Measurements from ENCODE around the gene BCCIP.

BCCIP gene

DNA sequence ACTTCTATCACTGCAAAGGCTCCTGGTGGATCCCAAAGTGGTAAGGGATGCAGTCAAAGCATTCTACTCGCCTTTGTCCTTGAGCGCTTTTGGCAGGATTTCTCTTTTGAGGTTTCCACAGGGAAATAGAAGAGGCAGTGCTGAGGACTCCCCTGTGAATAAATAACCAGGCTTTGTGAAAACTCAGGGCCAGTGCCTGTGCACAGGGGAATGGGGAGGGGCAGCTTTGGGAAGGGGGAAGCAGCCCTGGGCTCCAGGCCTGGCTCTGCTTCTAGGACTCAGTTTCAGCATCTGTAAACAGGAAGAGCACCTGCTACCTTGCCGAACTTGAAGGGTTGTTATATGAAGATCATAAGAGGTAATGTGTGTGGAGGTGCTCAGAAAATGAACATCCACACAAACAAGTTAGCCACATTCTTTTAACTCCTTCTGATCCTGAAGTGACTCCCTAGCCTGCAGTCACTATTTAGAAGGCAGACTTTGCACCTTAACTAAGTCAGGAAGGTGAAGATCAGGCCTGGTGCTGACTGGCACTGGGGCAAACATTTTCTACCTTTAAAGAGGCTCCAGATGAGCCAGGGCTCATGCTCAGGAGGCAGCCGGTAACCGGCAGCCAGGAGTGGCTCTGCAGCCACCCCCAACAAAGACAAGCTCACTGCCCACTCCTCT, 25.2 kb upstream of the BCCIP start:
- DNase-seq, result no peak

- no peak for DNase-seq
These were observed 23.7 kb upstream of the BCCIP start for GRCh38 chr10:125799451-125800182.

DNA sequence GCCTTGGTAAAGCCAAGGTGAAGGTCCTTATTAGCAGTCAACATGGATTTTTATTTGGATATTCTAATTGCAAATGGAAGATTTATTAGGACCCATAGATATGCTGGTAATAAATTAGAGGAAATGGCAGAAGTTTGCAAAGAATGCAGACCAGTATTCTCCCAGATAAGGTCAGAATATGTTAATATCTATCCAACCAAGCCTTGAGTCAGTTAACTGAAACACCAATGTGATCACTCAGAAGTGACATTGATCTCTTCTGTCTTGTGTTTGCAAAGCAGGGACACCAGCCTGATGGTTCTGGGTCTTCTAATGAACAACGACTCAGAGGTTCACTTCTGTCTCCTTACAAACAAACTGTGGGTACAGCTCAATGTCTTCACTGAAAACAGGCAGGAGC, 21.8 kb upstream of the BCCIP start:
- DNase-seq, result no peak

GRCh38 chr10:125802131-125802530, 21.2 kb upstream of the BCCIP start:
- DNase-seq, result no peak

- DNase-seq, result no peak
These were observed 20.6 kb upstream of the BCCIP start for GRCh38 chr10:125802739-125803138.

DNA sequence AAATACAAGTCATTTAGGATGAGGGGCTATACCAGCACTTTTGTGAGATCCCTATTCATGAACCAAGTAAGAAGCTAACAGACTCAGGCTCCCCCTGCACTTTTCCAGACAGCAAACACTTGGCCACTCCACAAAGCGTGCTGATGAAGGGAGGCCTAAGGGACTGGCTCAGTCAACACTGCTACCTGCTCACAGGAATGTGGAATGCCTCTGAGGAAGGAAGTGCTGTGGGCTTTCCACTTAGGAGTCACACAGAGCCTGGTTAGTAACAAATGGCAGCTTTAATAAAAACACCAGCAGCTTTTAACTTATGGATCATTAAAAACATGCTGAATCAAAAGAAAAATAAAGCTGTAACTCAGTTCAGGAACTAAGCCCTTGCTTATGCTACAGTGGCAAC, 15.3 kb upstream of the BCCIP start:
- no peak for DNase-seq

GRCh38 chr10:125811251-125811650, 12.1 kb upstream of the BCCIP start:
- no peak for DNase-seq

DNA sequence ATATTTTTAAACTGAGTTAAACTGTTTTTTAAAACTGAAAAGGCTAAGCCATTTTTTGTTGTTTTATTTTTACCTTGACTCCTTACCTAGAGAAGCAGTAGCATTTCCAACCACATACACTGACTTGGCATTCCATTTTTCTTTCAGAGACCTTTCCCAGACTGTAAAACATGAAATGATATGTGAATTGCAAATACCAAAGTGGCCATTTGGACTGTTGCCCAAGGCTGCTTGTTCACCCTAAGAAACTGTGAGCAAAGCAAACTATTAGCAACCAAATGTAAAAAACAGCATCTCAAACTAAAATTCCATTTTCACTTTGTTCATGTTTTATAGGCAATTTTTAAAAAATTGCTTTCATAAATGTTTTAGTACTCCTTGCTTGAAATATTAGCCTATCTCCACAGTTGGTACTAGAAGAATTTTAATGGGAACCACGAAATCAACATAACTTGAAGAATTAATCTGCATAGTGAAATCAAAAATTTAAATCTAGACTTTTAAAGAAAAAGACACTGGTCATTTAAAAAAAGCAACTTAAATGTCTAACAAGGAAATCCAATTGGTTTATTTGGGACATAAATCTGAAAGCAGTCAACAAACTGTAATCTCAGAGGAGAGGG, 11.1 kb upstream of the BCCIP start:
- DNase-seq, result no peak

DNA sequence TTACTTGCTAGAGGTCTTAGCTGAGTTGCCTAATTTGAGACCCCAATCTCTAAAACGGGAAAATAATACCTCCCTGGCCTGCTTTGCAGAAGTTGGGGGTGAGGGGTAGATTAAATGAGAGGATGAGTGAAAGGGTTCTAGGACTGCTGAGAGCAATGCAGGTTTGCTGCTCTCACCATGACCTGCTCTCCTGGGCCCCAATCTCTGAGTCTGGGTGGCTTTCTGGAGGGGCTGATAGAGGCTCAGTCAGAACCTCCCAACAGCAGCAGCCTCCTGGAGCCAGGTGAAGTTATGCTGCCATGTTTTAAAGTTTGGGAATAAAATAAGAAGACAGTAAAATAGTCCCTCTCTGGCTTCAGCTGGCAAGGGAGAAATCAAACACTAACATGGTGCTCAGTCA, 7.6 kb upstream of the BCCIP start:
- DNase-seq, result no peak

- DNase-seq, result no peak
These were observed 6.8 kb upstream of the BCCIP start for GRCh38 chr10:125816548-125816947.

- DNase-seq, result no peak
These were observed 5.9 kb upstream of the BCCIP start for GRCh38 chr10:125817337-125817946.

- no peak for DNase-seq
These were observed 2.6 kb upstream of the BCCIP start for GRCh38 chr10:125820701-125821100.

DNA sequence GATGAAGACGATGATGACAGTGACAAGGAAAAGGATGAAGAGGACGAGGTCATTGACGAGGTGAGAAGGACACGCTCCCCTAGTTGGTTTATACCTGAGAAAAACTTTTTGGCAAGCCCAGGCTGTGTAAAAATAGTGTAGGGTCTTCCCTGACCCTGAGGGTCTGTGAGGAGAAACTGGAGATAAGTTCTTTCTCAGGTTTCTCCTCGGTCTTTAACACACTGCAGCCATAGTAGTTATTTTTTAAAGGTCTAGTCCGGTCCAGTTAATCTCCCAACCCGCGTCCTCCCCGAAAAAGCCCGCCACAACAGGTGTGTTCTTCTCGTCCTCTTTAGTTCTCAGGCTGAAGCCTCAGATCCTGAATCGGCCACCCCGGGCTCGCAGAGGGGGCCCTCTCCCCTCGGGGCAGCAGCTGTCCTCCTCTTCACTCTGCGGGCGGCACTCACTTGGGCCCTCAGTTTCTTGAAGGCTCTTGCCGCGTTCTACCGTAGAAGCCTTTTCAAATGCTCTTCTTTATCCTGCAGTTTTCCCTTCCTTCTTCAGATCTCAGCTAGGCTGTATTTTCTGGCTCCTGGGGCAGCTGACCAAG, 411 bp downstream of the BCCIP start:
- no peak for DNase-seq

- DNase-seq, result no peak
These were observed 1.4 kb downstream of the BCCIP start for GRCh38 chr10:125824736-125825135.

DNA sequence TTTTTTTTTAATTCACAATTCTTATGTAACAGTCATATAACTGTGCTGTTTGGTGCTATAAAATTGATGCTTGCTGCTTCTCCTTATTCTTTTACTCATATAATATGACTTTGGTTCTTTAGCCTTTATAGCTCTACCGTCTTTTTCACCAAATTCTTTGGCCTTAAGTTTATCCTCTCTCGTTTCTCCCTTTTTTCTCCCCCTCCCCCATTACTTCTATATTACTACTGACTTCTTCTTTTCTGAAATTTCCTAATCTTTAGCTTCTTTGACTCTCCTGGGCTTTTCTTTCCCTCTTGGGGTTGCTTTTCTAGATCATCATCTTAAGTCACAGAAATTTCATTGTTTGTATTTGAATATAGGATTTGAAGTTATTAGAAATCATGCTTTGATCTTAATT, 3.8 kb downstream of the BCCIP start:
- no peak for DNase-seq

- no peak for DNase-seq
These were observed 5.0 kb downstream of the BCCIP start for GRCh38 chr10:125828311-125828710.

DNA sequence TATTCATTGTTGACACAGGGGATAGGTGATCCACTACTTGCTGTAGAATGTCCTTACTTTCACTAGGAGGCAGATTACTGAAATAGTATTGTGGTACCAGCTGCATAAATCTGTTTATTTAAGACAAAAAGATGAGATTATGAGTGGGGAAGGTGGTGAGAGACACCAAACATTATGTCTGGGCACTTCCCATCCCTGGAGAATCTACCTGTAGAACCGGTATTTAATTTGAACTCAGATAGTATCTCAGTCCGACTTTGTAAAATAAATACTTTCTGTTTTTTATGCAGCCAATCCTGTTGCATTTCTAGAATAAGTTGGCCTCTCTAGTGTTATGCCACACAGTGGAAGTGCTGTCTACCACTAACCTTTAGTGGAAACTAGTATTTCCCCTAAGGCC, 13.4 kb downstream of the BCCIP start:
- no peak for DNase-seq

DNA sequence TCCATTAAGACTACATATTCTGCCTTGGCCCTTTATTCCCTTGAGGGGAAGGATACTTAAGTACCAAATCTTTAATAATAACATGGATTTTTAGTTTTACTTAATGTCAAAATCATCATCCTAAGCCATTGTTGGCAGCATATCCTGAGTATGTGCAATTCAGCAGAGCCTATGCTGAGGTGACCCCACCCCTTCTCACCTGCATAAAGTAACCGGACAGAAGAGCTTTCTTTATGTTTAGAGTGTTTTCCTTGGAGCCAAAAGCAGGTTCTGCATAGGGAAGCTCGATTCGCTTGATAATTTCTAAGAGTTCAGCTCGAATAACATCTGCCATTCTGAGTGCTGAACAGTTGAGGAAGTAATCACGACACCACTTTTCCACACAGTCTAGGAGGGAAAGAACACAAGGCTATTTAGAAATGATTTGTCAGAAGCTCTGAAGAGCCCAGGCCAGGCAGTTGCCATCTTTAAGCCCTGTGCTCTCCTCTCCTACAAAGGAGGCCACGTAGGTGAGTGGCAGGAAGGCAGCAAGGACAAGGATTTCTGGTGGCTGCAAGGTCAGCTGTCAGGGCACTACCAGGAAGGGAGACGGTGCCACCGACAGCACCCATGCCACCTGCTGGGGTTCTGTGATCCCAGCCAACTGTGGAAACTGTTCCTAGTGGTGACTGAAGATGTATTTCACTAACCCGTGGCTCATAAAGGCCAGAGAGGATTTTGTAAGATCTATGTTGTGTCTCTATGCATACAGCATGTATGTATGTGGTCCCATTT, 15.6 kb downstream of the BCCIP start:
- no peak for DNase-seq

DNA sequence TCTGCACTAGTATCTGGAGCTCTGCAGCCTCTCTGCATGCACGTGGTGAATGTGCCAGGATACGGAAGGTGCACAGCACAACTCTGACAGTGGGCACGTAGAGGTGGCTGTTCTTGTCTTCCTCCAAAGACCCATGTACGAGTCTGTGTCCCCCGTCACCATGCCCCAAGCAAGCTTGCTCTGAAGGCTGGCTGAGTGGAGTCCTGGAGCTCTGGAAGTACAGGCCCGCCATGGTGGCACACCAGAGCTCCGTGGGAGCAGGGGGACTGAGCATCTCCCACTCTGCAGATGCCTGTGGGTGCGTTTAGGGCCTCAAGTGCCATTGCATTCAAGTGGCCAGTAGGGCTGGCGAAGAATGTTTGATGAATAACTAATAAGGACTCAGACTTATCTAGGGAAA, 17.1 kb downstream of the BCCIP start:
- no peak for DNase-seq

DNA sequence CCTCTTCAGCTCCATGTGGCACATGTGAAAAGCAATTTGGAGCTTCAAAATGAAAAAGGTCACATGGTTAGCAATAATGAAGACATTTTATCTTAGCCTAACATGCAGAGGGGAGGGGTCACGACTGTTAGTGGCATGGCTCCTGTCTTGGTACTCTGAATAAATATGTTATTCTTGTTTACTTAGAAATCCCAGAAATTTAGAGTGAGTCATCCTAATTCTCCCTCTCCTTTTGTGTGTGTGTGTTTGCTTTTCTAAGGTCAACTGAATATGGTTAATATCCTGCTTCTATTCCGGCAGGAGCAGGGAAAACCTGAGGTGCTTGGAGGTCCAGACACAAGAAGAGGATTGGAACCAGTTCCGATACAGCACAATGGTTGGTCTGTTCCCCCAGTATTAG, 17.6 kb downstream of the BCCIP start:
- no peak for DNase-seq

GRCh38 chr10:125843603-125844329, 20.4 kb downstream of the BCCIP start:
- DNase-seq, result no peak

DNA sequence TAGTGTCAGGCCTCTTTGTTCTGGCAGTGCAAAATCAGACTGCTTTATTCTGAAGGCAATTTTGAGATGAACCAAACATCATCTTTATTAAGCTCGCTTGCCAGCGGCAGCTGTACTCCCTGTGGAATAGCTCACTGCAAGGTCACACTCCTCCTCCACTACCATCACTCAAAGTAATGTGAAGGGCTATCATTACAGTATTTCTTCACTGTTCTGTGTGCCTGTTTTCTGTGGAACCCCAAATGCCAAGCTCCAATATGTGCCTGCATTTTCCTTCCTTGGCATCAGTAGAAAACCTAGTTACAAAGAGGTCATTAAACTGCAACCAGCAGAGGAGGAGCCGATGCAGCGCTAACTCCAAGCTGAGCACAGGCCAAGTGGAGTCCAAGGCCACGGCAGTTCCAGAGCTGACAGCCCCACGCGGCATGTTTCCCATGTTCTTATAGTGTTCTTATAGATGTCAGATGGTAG, 21.4 kb downstream of the BCCIP start:
- DNase-seq, result no peak

Data from NCI-H524 (cell line).